HepG2 (cell line): ENCODE measurements around the gene YEATS4. TPM values are rescaled to one million over a fixed set of nuclear protein-coding genes. Genes with fewer than 3 reads are reported as not detected.

ENCODE experiments used
- MED1 ChIP-seq: sonication (generic); formaldehyde crosslinking; IDR thresholded peaks from 2 replicates; pipeline ENCODE4 v1.4.0; 2020; ENCODE audit warnings: missing genetic modification reagents
- NKX3-1 ChIP-seq: sonication (generic); formaldehyde crosslinking; IDR thresholded peaks from 2 replicates; pipeline ENCODE4 v1.5.0; 2020; ENCODE audit warnings: missing genetic modification reagents
- RORA ChIP-seq: sonication (generic); formaldehyde crosslinking; IDR thresholded peaks from 2 replicates; pipeline ENCODE4 v1.5.0; 2020; ENCODE audit warnings: mild to moderate bottlenecking, missing genetic modification reagents, moderate library complexity
- TFE3 ChIP-seq: IDR thresholded peaks from 2 replicates; pipeline ENCODE4 v1.6.1; 2016
- ZNF451 ChIP-seq: sonication (generic); formaldehyde crosslinking; IDR thresholded peaks from 2 replicates; pipeline ENCODE4 v1.5.0; 2020; ENCODE audit warnings: mild to moderate bottlenecking, missing genetic modification reagents
- polyA plus RNA-seq, 8 experiments: library from polyadenylated mRNA; depleted of rRNA in 3 of 8; stranded (reverse) in 7 of 8; unstranded in 1 of 8; fragments of >200 nt; fragmentation: Illumina TruSeq in 4 of 8; extraction: Trizol in 4 of 8; gene quantifications; 2 replicates each; pipeline versions ENCODE4 v1.2.1 to v1.2.3, GENCODE V29; 2011 to 2016; ENCODE audit warnings: low read depth in 4 of 8, missing spikeins in 1 of 8, mixed read lengths in 1 of 8; ENCODE audit not compliant: insufficient read depth in 1 of 8
- total RNA-seq, 5 experiments: library from RNA; depleted of rRNA; stranded (reverse); fragments of >200 nt; fragmentation: Illumina TruSeq; extraction: Trizol; gene quantifications; 2 replicates each; pipeline ENCODE4 v1.2.3, GENCODE V29; 2016; ENCODE audit warnings: low read depth in 1 of 5
- TF ChIP-seq, protein P1 (sequence below): sonication (generic); formaldehyde crosslinking; IDR thresholded peaks from 2 replicates; pipeline ENCODE4 v1.4.0; 2020; ENCODE audit warnings: missing genetic modification reagents
- TF ChIP-seq, protein P2 (sequence below): conservative IDR thresholded peaks from 2 replicates; pipeline ENCODE4 v1.6.1; 2018; ENCODE audit warnings: missing genetic modification reagents
- TF ChIP-seq, protein P3 (sequence below): sonication (generic); formaldehyde crosslinking; IDR thresholded peaks from 2 replicates; pipeline ENCODE4 v1.4.0; 2020; ENCODE audit warnings: missing genetic modification reagents, low read depth, mild to moderate bottlenecking, borderline replicate concordance

YEATS4 gene
- total and polyA plus RNA-seq, 2 of the 13 experiments (the other 11 are each of a cell fraction or from before 2014, with no cell fraction given) = 16.8 to 45.0 TPM

- TF ChIP-seq ZNF451 = no peak
- TF ChIP-seq MED1 (CRISPR knock-in tag) = peak; percentile 12; the same call in 1 of the 2 replicates
- TF ChIP-seq NKX3-1 (CRISPR knock-in tag) = 0 out of 2 replicates have a peak, but pooled peaks have one; percentile 44
- no peak for TF ChIP-seq TFE3 (CRISPR knock-in tag)
- TF ChIP-seq, protein P1, sequence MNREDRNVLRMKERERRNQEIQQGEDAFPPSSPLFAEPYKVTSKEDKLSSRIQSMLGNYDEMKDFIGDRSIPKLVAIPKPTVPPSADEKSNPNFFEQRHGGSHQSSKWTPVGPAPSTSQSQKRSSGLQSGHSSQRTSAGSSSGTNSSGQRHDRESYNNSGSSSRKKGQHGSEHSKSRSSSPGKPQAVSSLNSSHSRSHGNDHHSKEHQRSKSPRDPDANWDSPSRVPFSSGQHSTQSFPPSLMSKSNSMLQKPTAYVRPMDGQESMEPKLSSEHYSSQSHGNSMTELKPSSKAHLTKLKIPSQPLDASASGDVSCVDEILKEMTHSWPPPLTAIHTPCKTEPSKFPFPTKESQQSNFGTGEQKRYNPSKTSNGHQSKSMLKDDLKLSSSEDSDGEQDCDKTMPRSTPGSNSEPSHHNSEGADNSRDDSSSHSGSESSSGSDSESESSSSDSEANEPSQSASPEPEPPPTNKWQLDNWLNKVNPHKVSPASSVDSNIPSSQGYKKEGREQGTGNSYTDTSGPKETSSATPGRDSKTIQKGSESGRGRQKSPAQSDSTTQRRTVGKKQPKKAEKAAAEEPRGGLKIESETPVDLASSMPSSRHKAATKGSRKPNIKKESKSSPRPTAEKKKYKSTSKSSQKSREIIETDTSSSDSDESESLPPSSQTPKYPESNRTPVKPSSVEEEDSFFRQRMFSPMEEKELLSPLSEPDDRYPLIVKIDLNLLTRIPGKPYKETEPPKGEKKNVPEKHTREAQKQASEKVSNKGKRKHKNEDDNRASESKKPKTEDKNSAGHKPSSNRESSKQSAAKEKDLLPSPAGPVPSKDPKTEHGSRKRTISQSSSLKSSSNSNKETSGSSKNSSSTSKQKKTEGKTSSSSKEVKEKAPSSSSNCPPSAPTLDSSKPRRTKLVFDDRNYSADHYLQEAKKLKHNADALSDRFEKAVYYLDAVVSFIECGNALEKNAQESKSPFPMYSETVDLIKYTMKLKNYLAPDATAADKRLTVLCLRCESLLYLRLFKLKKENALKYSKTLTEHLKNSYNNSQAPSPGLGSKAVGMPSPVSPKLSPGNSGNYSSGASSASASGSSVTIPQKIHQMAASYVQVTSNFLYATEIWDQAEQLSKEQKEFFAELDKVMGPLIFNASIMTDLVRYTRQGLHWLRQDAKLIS (CRISPR knock-in tag) = peak; percentile 96
- TF ChIP-seq, protein P2, sequence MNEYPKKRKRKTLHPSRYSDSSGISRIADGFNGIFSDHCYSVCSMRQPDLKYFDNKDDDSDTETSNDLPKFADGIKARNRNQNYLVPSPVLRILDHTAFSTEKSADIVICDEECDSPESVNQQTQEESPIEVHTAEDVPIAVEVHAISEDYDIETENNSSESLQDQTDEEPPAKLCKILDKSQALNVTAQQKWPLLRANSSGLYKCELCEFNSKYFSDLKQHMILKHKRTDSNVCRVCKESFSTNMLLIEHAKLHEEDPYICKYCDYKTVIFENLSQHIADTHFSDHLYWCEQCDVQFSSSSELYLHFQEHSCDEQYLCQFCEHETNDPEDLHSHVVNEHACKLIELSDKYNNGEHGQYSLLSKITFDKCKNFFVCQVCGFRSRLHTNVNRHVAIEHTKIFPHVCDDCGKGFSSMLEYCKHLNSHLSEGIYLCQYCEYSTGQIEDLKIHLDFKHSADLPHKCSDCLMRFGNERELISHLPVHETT (CRISPR knock-in tag) = no peak
- TF ChIP-seq, protein P3, sequence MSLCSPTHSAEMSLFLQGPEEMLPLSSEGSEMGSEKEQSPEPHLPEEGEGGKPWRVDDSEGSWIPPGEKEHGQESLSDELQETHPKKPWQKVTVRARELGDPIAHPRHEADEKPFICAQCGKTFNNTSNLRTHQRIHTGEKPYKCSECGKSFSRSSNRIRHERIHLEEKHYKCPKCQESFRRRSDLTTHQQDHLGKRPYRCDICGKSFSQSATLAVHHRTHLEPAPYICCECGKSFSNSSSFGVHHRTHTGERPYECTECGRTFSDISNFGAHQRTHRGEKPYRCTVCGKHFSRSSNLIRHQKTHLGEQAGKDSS (CRISPR knock-in tag) = no peak
- no peak for TF ChIP-seq RORA (CRISPR knock-in tag)
- TF ChIP-seq, all 625 proteins: peak for 24
These were observed 9.4 kb upstream of the YEATS4 start (continued) for GRCh38 chr12:69350002-69350626.
